NK-92 (cell line): ENCODE data around the gene CAPN10.

ENCODE experiments used
- DNase-seq: peaks from one replicate; lab custom pipeline; 2025; ENCODE audit not compliant: unreplicated experiment; lab: John Stamatoyannopoulos, UW

Gene CAPN10

DNA sequence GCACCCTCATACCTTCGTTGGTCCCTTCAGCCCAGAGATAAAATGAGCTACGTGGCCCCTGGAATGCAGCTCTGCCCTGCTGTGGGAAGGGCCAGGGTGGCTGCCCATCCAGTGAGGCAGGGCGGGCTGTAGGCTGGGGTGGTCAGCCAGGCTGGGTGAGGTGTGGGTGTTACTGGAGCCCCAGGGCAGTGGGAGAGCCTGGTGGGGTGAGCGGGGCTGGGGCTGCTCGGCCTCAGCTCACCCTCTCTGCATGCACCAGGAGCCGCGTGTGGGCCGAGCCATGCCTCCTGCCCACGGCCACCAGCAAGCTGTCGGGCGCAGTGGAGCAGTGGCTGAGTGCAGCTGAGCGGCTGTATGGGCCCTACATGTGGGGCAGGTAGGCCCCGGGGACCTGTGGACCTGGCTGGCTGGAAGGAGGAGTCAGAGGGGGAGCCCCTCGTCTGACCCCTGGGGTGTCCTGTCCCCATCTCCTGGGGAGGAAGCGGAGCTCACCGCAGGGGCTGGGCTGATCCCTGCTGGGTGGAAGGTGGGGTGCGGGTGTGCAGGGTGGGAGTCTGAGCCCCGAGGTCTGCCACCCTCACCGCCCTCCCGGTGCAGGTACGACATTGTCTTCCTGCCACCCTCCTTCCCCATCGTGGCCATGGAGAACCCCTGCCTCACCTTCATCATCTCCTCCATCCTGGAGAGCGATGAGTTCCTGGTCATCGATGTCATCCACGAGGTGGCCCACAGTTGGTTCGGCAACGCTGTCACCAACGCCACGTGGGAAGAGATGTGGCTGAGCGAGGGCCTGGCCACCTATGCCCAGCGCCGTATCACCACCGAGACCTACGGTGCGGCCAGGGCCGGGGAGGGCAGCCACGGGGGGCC is 12.8 kb upstream of the CAPN10 start:
- no peak for DNase-seq

- no peak for DNase-seq
These were observed 12.0 kb upstream of the CAPN10 start for GRCh38 chr2:240574386-240575100.

GRCh38 chr2:240575101-240575965 is 11.2 kb upstream of the CAPN10 start:
- no peak for DNase-seq

GRCh38 chr2:240576036-240576435 is 10.5 kb upstream of the CAPN10 start:
- no peak for DNase-seq

DNA sequence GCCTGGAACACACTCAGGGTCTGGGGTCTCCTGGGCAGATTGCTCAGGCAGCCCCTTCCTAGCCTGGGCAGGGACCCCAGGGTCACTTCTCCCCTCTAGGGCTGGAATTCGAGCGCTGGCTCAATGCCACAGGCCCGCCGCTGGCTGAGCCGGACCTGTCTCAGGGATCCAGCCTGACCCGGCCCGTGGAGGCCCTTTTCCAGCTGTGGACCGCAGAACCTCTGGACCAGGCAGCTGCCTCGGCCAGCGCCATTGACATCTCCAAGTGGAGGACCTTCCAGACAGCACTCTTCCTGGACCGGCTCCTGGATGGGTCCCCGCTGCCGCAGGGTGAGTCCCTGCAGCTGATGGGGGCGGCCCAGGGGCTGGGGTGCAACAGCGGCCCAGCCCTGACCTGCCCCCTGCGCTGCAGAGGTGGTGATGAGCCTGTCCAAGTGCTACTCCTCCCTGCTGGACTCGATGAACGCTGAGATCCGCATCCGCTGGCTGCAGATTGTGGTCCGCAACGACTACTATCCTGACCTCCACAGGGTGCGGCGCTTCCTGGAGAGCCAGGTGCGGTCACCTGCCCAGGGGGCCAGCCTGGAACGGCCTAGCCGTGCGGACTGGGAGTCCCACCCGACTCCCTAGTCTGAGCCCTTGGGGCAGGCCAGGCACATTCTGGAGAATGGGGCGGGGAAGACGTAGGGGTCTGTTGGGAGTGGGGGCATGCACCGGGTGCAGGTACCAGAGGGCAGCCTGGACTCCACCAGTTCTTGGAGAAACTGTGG is 9.9 kb upstream of the CAPN10 start:
- DNase-seq, result no peak

- DNase-seq, result no peak
These were observed 9.0 kb upstream of the CAPN10 start for GRCh38 chr2:240577281-240578109.

GRCh38 chr2:240578110-240578450 is 8.5 kb upstream of the CAPN10 start:
- no peak for DNase-seq

GRCh38 chr2:240578488-240578887 is 8.0 kb upstream of the CAPN10 start:
- no peak for DNase-seq

DNA sequence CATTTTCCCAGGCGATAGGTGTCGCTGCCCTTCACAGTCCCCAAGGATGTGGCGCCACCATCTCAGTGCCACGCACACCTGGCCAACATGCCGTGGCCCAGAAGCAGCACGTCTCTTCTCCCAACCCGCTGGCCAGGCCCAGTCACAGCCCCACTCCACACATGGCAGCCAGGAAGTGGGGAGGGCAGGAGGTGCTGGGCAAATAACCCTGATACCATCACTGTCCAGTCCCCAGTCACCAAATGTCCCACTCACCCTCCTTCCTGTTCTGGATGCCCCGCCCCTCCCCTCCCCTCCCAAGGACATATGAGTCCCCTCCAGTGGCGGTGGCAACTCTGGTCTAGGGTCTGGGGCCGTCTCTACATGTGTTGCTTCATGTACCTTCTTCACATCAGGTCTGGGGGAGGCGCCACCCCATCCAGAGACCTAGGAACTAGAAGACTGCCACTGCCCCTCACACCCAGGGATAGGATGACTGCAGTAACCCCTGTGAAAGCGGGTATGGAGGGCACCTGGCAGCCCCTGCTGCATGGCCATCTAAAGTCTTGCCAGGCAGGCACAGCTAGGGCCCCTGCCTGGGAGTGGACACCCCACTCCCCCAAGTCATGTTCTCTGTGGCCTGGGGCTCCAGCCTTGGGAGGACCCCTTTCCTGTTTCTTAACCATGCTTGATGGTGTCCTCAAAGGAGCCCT is 7.3 kb upstream of the CAPN10 start:
- DNase-seq, result no peak

DNA sequence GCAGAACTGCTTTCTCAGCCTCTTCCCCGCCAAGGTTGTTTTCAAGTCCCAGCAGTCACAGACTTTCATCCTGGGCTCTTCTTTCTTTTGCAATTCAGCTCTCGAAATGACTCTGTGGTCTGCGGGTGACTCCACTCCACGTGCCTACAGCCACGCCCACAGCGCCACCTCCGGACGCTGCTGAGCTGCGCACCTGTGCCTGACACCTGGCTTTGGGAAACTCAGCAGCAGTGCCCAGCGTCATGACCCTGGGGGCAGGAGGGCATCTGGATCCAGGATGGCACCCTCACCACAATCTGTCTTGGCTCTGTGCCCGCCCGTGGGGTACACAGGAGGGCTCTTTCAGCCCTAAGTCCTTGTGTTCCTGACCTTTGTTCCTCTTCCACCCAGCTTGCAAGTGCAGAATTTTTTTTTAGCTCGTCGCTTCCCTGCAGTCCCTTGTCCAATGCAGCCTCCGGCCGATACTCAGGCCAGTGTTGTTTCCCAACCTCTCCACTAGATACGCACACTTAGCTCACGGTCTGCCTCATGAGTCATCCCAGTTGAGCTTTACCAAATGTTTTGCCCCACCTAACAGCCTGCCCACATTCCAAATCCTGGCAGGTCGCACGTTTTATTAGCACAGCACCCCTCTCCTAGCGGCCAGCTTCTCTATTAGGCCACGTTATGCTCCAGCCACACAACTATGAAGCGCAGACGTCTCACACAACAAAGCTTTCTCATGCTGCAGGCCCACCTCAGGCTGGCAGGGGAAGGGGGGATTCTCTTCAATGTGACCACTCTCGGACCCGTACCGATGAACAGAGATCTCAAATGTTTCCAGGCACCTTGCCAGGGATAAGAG is 6.5 kb upstream of the CAPN10 start:
- no peak for DNase-seq

DNA sequence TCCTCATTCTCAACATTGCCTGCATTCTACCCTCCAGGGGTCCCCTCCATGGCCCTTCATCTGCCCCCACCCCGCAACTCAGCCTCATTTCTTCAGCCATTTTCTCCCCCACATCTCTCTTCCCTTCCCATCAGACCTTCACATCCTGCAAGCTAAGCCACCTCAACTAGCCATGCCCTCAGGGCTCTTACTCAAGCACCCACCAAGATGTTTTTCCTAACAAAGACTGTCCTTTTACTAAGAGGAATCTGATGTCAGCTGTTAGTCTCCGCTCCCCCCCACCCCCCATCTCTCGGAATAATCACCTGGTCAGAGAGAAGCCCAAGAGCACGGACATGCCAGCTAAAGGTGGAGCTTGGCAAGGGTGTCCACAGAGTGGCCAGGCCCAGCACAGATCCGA is 4.7 kb upstream of the CAPN10 start:
- DNase-seq, result no peak

DNA sequence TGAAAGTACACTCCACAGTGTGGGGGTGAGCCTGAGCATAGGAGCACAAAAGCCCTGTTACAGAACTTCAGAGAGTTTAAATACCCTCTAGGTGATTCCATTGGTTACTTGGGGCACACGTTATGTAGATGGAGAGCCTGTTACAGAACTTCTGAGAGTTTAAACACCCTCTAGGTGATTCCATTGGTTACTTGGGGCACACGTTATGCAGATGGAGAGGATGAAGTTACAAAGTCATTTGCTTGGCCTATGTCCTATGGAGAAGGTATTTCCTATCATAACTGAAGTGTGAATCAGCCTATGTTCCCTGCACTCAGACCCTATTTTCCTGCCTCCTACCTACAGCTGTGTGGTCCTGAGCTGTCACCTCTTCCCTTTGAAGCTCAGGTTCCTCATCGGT is 3.8 kb upstream of the CAPN10 start:
- DNase-seq, result no peak

DNA sequence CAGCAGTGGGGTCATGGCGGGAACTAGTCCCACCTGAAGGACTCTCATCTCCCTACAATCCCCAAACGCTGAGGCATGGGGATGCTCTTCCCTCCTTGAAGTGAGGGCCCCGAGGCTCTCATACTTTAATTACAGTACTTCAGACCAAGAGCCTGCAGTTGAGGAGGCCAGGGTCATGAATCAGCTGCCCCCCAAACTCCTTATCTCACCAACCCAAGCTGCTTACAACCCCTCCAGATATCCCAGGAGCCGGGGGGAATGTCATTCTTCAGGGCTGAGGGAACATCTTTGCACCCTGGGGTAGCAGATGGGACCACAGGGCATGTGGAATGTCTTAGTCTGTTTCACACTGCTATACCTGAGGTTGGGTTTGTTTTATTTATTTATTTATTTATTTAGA is 2.8 kb upstream of the CAPN10 start:
- no peak for DNase-seq

DNA sequence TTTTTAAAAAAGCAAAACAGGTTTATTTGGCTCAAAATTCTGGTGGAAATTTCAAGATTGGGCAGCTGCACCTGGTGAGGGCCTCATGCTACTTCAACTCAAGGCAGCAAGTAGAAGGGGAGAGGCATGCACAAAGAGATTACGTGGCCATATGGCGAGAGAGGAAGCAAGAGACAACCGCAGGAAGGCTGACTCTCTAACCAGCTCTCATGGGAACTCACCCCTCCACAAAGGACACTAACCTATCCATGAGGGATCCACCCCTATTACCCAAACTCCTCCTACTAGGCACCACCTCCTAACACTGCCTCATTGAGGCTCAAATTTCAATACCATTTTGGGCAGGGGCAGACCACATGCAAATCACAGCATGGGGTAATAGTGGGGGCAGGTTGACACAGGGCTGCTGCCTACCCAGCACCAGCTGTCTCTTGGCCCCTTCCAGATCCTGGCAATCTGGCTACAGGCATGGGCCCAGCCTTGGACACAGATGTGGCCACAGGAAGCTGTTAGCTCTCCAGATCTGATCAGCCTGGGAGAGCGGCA is 2.0 kb upstream of the CAPN10 start:
- DNase-seq, result no peak

- DNase-seq, result no peak
These were observed 1.4 kb upstream of the CAPN10 start for GRCh38 chr2:240585101-240585500.

GRCh38 chr2:240585681-240586197 is 795 bp upstream of the CAPN10 start:
- DNase-seq, result no peak

DNA sequence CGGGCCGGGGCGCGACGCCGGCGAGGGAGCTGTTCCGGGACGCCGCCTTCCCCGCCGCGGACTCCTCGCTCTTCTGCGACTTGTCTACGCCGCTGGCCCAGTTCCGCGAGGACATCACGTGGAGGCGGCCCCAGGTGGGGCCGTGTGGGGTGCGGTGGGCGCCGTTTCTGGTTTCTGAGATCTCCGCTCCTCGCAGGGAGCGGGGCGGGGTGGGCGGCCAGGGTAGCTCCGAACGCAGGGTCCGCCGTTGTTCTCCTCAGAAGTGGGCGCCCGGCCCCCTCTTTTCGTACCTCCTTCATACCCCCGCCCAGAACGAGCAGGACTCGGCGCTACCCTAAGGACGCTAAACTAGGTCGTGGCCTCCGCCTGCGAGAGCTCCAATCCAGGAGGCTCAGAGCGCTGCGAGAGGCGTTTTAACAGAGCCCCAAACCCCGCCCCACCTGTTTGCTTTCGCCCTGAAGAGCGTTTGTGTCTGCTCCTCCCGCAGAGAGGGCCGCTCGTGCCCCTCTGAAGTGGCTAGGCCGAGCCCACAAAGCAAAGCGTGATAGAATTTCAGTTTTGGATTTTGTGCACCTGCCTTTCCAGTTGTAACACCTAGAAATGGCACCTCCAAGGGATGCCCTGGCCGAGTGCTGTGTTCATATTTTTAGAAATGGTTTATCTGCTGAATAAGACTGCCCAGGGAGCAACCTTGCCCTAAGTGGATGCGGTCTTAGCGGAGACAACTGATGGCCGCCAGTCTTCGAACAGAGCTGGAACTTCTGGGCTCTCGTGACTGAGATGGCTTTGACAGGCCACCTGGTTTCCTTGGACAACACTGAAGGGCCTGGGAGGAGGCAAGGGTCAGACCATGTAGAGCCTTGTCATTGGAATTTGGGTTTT is 626 bp downstream of the CAPN10 start:
- no peak for DNase-seq
